ENCODE results near the gene C6orf136. TPM values are rescaled to one million over a fixed set of nuclear protein-coding genes. Genes with fewer than 3 reads are reported as not detected.

Gene C6orf136
- total and polyA plus RNA-seq, 9 of the 15 experiments (the other 6 are each of a cell fraction or from before 2014, with no cell fraction given): 14.1 to 63.1 (median 18.4) TPM

- TF ChIP-seq SNAPC5 (CRISPR knock-in tag; IDR thresholded peaks at IDR 0.05): no peak
- peak; percentile 77 for TF ChIP-seq TAF9B (IDR thresholded peaks at IDR 0.05; ENCODE audit: partially characterized antibody)
- TF ChIP-seq SP1 (CRISPR knock-in tag; IDR thresholded peaks at IDR 0.05): peak; percentile 66
- no peak for TF ChIP-seq HNRNPL (IDR thresholded peaks at IDR 0.05; ENCODE audit: low read depth, low read length)
- TF ChIP-seq, protein P1, sequence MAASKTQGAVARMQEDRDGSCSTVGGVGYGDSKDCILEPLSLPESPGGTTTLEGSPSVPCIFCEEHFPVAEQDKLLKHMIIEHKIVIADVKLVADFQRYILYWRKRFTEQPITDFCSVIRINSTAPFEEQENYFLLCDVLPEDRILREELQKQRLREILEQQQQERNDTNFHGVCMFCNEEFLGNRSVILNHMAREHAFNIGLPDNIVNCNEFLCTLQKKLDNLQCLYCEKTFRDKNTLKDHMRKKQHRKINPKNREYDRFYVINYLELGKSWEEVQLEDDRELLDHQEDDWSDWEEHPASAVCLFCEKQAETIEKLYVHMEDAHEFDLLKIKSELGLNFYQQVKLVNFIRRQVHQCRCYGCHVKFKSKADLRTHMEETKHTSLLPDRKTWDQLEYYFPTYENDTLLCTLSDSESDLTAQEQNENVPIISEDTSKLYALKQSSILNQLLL (CRISPR knock-in tag; IDR thresholded peaks at IDR 0.05; ENCODE audit: borderline replicate concordance): no peak
- TF ChIP-seq ZNF766 (CRISPR knock-in tag; conservative IDR thresholded peaks at IDR 0.05): no peak
- TF ChIP-seq ETV5 (CRISPR knock-in tag; IDR thresholded peaks at IDR 0.05; ENCODE audit: low read depth): 0 out of 2 replicates have a peak, but pooled peaks have one; percentile 1
- peak; percentile 100 for TF ChIP-seq NFRKB (IDR thresholded peaks at IDR 0.05; ENCODE audit: low read depth)
- TF ChIP-seq, protein P2, sequence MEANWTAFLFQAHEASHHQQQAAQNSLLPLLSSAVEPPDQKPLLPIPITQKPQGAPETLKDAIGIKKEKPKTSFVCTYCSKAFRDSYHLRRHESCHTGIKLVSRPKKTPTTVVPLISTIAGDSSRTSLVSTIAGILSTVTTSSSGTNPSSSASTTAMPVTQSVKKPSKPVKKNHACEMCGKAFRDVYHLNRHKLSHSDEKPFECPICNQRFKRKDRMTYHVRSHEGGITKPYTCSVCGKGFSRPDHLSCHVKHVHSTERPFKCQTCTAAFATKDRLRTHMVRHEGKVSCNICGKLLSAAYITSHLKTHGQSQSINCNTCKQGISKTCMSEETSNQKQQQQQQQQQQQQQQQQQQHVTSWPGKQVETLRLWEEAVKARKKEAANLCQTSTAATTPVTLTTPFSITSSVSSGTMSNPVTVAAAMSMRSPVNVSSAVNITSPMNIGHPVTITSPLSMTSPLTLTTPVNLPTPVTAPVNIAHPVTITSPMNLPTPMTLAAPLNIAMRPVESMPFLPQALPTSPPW (CRISPR knock-in tag; IDR thresholded peaks at IDR 0.05): peak; percentile 81
- TF ChIP-seq ARID2 (IDR thresholded peaks at IDR 0.05): no peak
- TF ChIP-seq JUN (IDR thresholded peaks at IDR 0.05; ENCODE audit: borderline replicate concordance, low read depth, low read length): peak; percentile 67; the same call in 1 of the 2 replicates
- TF ChIP-seq JUN (CRISPR knock-in tag; IDR thresholded peaks at IDR 0.05; ENCODE audit: borderline replicate concordance): no peak
- TF ChIP-seq NCOR1 (IDR thresholded peaks at IDR 0.05): no peak
- TF ChIP-seq, protein P3, sequence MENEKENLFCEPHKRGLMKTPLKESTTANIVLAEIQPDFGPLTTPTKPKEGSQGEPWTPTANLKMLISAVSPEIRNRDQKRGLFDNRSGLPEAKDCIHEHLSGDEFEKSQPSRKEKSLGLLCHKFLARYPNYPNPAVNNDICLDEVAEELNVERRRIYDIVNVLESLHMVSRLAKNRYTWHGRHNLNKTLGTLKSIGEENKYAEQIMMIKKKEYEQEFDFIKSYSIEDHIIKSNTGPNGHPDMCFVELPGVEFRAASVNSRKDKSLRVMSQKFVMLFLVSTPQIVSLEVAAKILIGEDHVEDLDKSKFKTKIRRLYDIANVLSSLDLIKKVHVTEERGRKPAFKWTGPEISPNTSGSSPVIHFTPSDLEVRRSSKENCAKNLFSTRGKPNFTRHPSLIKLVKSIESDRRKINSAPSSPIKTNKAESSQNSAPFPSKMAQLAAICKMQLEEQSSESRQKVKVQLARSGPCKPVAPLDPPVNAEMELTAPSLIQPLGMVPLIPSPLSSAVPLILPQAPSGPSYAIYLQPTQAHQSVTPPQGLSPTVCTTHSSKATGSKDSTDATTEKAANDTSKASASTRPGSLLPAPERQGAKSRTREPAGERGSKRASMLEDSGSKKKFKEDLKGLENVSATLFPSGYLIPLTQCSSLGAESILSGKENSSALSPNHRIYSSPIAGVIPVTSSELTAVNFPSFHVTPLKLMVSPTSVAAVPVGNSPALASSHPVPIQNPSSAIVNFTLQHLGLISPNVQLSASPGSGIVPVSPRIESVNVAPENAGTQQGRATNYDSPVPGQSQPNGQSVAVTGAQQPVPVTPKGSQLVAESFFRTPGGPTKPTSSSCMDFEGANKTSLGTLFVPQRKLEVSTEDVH (IDR thresholded peaks at IDR 0.05; ENCODE audit: low read depth, partially characterized antibody): no peak
- TF ChIP-seq EWSR1 (IDR thresholded peaks at IDR 0.05; ENCODE audit: borderline replicate concordance, low read depth, partially characterized antibody): peak; percentile 46
- no peak for TF ChIP-seq HMG20B (CRISPR knock-in tag; IDR thresholded peaks at IDR 0.05)
- TF ChIP-seq STAG1 (CRISPR knock-in tag; IDR thresholded peaks at IDR 0.05; ENCODE audit: borderline replicate concordance): no peak
- TF ChIP-seq DMBX1 (CRISPR knock-in tag; IDR thresholded peaks at IDR 0.05; ENCODE audit: borderline replicate concordance): no peak
- TF ChIP-seq HCFC1 (IDR thresholded peaks at IDR 0.05; ENCODE audit: low read depth, low read length): peak; percentile 45; the same call in 1 of the 2 replicates
- no peak for TF ChIP-seq RUNX1 (IDR thresholded peaks at IDR 0.05; ENCODE audit: low read depth)
- TF ChIP-seq, protein P4, sequence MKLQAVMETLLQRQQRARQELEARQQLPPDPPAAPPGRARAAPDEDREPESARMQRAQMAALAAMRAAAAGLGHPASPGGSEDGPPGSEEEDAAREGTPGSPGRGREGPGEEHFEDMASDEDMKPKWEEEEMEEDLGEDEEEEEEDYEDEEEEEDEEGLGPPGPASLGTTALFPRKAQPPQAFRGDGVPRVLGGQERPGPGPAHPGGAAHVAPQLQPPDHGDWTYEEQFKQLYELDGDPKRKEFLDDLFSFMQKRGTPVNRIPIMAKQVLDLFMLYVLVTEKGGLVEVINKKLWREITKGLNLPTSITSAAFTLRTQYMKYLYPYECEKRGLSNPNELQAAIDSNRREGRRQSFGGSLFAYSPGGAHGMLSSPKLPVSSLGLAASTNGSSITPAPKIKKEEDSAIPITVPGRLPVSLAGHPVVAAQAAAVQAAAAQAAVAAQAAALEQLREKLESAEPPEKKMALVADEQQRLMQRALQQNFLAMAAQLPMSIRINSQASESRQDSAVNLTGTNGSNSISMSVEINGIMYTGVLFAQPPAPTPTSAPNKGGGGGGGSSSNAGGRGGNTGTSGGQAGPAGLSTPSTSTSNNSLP (IDR thresholded peaks at IDR 0.05; ENCODE audit: borderline replicate concordance, low read depth, low read length): peak; percentile 55; the same call in 1 of the 2 replicates
- TF ChIP-seq MAZ (CRISPR knock-in tag; conservative IDR thresholded peaks at IDR 0.05 in 1 of 2, IDR thresholded peaks at IDR 0.05 in 1 of 2): peak in 1 of 2 experiments; percentile 60; a peak in 2 of 4 replicates
- TF ChIP-seq CBFA2T3 (IDR thresholded peaks at IDR 0.05): no peak
Observed at GRCh38 chr6:30614843-30615218, 32.1 kb upstream of the C6orf136 start (continued).

All from K562 (cell line).